Activated CD4-positive, alpha-beta T cell treated with anti-CD3 and anti-CD28 coated beads for 4 hours (primary cell): ENCODE data around the gene TMEM35A.
"Not testable (repeated sequence)": the region's sequence is repeated elsewhere in the genome, so short reads cannot be mapped to it uniquely, and the experiment has no call there.

Experiments
- DNase-seq, 2 donors: peaks; one replicate each; pipeline ENCODE4 v3.0.0-alpha.2; 2020

Gene TMEM35A

GRCh38 chrX:101078716-101079598 lies at the start of gene TMEM35A:
Gene TMEM35A, plus strand, starts transcription at chrX:101078879. Its CDS starts 124 bp downstream, at chrX:101079003.
- DNase-seq = no peak

GRCh38 chrX:101029665-101030064 lies 49.0 kb upstream of the TMEM35A start:
- no peak for DNase-seq

- DNase-seq = no peak
Measured at GRCh38 chrX:101037231-101037630, 41.4 kb upstream of the TMEM35A start.

GRCh38 chrX:101040197-101040596 lies 38.5 kb upstream of the TMEM35A start:
- DNase-seq = no peak

GRCh38 chrX:101051153-101051548 lies 27.5 kb upstream of the TMEM35A start:
- DNase-seq = peak in 1 of 2 donors; percentile 0

GRCh38 chrX:101051549-101052302 lies 27.0 kb upstream of the TMEM35A start, which contains the start of gene TRMT2B:
Gene TRMT2B, minus strand, starts transcription at chrX:101052111. Its CDS starts 9,822 bp downstream, at chrX:101042289.
- DNase-seq = peak; percentile 78 to 79

GRCh38 chrX:101056551-101056950 lies 22.1 kb upstream of the TMEM35A start:
- DNase-seq = not testable (repeated sequence)

- no peak for DNase-seq
Measured at GRCh38 chrX:101057093-101057714, 21.5 kb upstream of the TMEM35A start.

- DNase-seq = no peak
Measured at GRCh38 chrX:101062176-101062575, 16.5 kb upstream of the TMEM35A start.

GRCh38 chrX:101071582-101071981 lies 7.1 kb upstream of the TMEM35A start:
- no peak for DNase-seq

- DNase-seq = no peak
Measured at GRCh38 chrX:101079736-101080270, 1.1 kb downstream of the TMEM35A start.

GRCh38 chrX:101080326-101081124 lies 1.8 kb downstream of the TMEM35A start:
- no peak for DNase-seq

GRCh38 chrX:101081231-101081630 lies 2.6 kb downstream of the TMEM35A start:
- DNase-seq = no peak

- no peak for DNase-seq
Measured at GRCh38 chrX:101091817-101092216, 13.1 kb downstream of the TMEM35A start.

GRCh38 chrX:101097546-101098453 lies 19.1 kb downstream of the TMEM35A start, which contains the start of gene CENPI:
Gene CENPI, plus strand, starts transcription at chrX:101098204. Its CDS starts 2,867 bp downstream, at chrX:101101071.
- peak; percentile 90 to 91 for DNase-seq

- no peak for DNase-seq
Measured at GRCh38 chrX:101108284-101108683, 29.6 kb downstream of the TMEM35A start.

- DNase-seq = no peak
Measured at GRCh38 chrX:101117701-101118100, 39.0 kb downstream of the TMEM35A start.

GRCh38 chrX:101136235-101136634 lies 57.6 kb downstream of the TMEM35A start:
- DNase-seq = no peak
